Ascending aorta (tissue), 2 donors: ENCODE data around the gene PTPRO. TPM values are rescaled to one million over a fixed set of nuclear protein-coding genes. Genes with fewer than 3 reads are reported as not detected.

Experiments
- DNase-seq, 2 donors: peaks; one replicate each; pipeline ENCODE4 v3.0.0-alpha.2; 2019; ENCODE audit warnings: low spot score in 2 of 2
- H3K27ac ChIP-seq, 2 donors: fragments of 200-600 bp; sonication (generic); one replicate each; pipeline ENCODE4 v1.5.1; 2016 to 2017; ENCODE audit warnings: mild to moderate bottlenecking in 1 of 2
- H3K27me3 ChIP-seq: fragments of 200-600 bp; sonication (generic); one replicate; pipeline ENCODE4 v1.5.1; 2017
- H3K36me3 ChIP-seq, 2 donors: fragments of 200-600 bp; sonication (generic); one replicate each; pipeline ENCODE4 v1.5.1; 2016
- H3K4me1 ChIP-seq, 2 donors: fragments of 200-600 bp; sonication (generic); one replicate each; pipeline ENCODE4 v1.5.1; 2016 to 2017; ENCODE audit warnings: mild to moderate bottlenecking in 1 of 2
- H3K4me3 ChIP-seq, 2 donors: fragments of 200-600 bp; sonication (generic); one replicate each; pipeline ENCODE4 v1.5.1; 2016 to 2017; ENCODE audit warnings: mild to moderate bottlenecking in 1 of 2
- H3K9me3 ChIP-seq, 2 donors: fragments of 200-600 bp; sonication (generic); one replicate each; pipeline ENCODE4 v1.5.1; 2016
- CTCF ChIP-seq, 3 experiments: fragments of 200-600 bp in 2 of 3; fragments of 450-650 bp in 1 of 3; sonication (generic) in 2 of 3; IDR thresholded peaks; one replicate each; pipeline ENCODE4 v1.5.1; 2016 to 2019; ENCODE audit warnings: antibody characterized with exemption in 3 of 3, mild to moderate bottlenecking in 1 of 3, moderate library complexity in 1 of 3
- intact Hi-C: fragments of 100-400 bp; cut with DNase I; formaldehyde crosslinking; loops from one replicate; pipeline ENCODE4 v1.15.1; 2023
- total RNA-seq: library from RNA; depleted of rRNA; stranded (reverse); fragments of >200 nt; gene quantifications from one replicate; pipeline ENCODE4 v1.1.0, GENCODE V29; 2016

Gene PTPRO
- total RNA-seq, 1 donor from 2014 or later: 0.11 TPM

- Histone ChIP-seq H3K4me1 (no peaks in the 10 kb centered on the region), H3K9me3 (no peaks in the 10 kb centered on the region), H3K27me3 (no peaks in the 10 kb centered on the region), H3K36me3 (no peaks in the 10 kb centered on the region), H3K27ac (no peak overlapping the region), H3K4me3 (no peak overlapping the region)
- intact Hi-C loops: no loop called here
- TF ChIP-seq CTCF (IDR thresholded peaks at IDR 0.05): no peak
- no peak for DNase-seq
Observed at GRCh38 chr12:15502211-15502610, 179.9 kb downstream of the PTPRO start.

GRCh38 chr12:15505616-15506015 lies 183.3 kb downstream of the PTPRO start:
- Histone ChIP-seq H3K27ac (no peak overlapping the region), H3K4me1 (no peaks in the 10 kb centered on the region), H3K4me3 (no peak overlapping the region), H3K9me3 (no peaks in the 10 kb centered on the region), H3K27me3 (no peaks in the 10 kb centered on the region), H3K36me3 (no peaks in the 10 kb centered on the region)
- TF ChIP-seq CTCF (IDR thresholded peaks at IDR 0.05): no peak
- DNase-seq: no peak
- intact Hi-C loops: no loop called here

GRCh38 chr12:15515010-15515409 lies 192.7 kb downstream of the PTPRO start:
- no peaks in the 10 kb centered on the region for H3K4me1 ChIP-seq
- no peaks in the 10 kb centered on the region for H3K36me3 ChIP-seq
- no peak for TF ChIP-seq CTCF (IDR thresholded peaks at IDR 0.05)
- H3K27me3 ChIP-seq: no peaks in the 10 kb centered on the region
- DNase-seq: no peak
- H3K4me3 ChIP-seq: no peak overlapping the region
- H3K27ac ChIP-seq: no peak overlapping the region
- intact Hi-C loops: no loop called here
- H3K9me3 ChIP-seq: no peaks in the 10 kb centered on the region

GRCh38 chr12:15520083-15520482 lies 197.8 kb downstream of the PTPRO start:
- no peak for DNase-seq
- Histone ChIP-seq H3K9me3 (no peaks in the 10 kb centered on the region), H3K4me1 (no peaks in the 10 kb centered on the region), H3K27me3 (no peaks in the 10 kb centered on the region), H3K36me3 (no peaks in the 10 kb centered on the region), H3K27ac (no peak overlapping the region), H3K4me3 (no peak overlapping the region)
- intact Hi-C loops: loop anchor here (5.0 to 10.0 kb wide), 4 partner anchors 368 to 795 kb away; partner anchors contain the start of gene ART4
- no peak for TF ChIP-seq CTCF (IDR thresholded peaks at IDR 0.05)

GRCh38 chr12:15520844-15521243 lies 198.5 kb downstream of the PTPRO start:
- Histone ChIP-seq H3K27ac (no peak overlapping the region), H3K36me3 (no peaks in the 10 kb centered on the region), H3K4me3 (no peak overlapping the region), H3K4me1 (no peaks in the 10 kb centered on the region), H3K27me3 (no peaks in the 10 kb centered on the region), H3K9me3 (no peaks in the 10 kb centered on the region)
- TF ChIP-seq CTCF (IDR thresholded peaks at IDR 0.05): no peak
- DNase-seq: no peak
- intact Hi-C loops: loop anchor here (5.0 to 10.0 kb wide), 4 partner anchors 369 to 796 kb away; partner anchors contain the start of gene ART4
